Mucosa of descending colon (tissue), 3 donors: ENCODE data around the gene CPA3. TPM values are rescaled to one million over a fixed set of nuclear protein-coding genes. Genes with fewer than 3 reads are reported as not detected.

Experiments used
- ATAC-seq: fragments of 200-7000 bp; cut with Tn5 transposase; one replicate; pipeline ENCODE4 v1.9.1; 2020; ENCODE audit warnings: mild to moderate bottlenecking, moderate library complexity
- DNase-seq, 3 donors: peaks; one replicate each; pipeline ENCODE4 v3.0.0-alpha.2; 2020
- H3K36me3 ChIP-seq: fragments of 200-600 bp; one replicate; pipeline ENCODE4 v1.8.0; 2021; ENCODE audit warnings: low read depth, mild to moderate bottlenecking
- H3K4me1 ChIP-seq: fragments of 200-600 bp; one replicate; pipeline ENCODE4 v1.8.0; 2021; ENCODE audit warnings: low read depth, mild to moderate bottlenecking
- H3K4me3 ChIP-seq: fragments of 200-600 bp; one replicate; pipeline ENCODE4 v1.8.0; 2021; ENCODE audit warnings: mild to moderate bottlenecking
- H3K9me3 ChIP-seq: fragments of 200-600 bp; one replicate; pipeline ENCODE4 v1.8.0; 2021; ENCODE audit warnings: mild to moderate bottlenecking
- CTCF ChIP-seq: fragments of 200-600 bp; IDR thresholded peaks from one replicate; pipeline ENCODE4 v1.8.0; 2022; ENCODE audit warnings: antibody characterized with exemption, mild to moderate bottlenecking
- intact Hi-C, 2 donors: fragments of 100-400 bp; cut with DNase I in 1 of 2; cut with micrococcal nuclease in 1 of 2; formaldehyde crosslinking; loops; one replicate each; pipeline versions ENCODE4 v1.11.0 to v1.11.1; 2022; cut with DNase I, micrococcal nuclease
- total RNA-seq, 3 donors: library from RNA; stranded (reverse); fragmentation: NEBNext Ultra II Directional in 2 of 3; extraction: Animal tissue kit (Norgen Biotek cat#: 25700) in 2 of 3; gene quantifications; one replicate each; pipeline versions ENCODE4 v1.2.1 to v1.2.4, GENCODE V29; 2021 to 2023
- donor health status: DM: no; HTN: no; CAD: no; lungs with moderate emphysema.
- donor health status: DM: no; HTN: no; CAD: no.
- donor health status: DM: no; HTN: yes; CAD: no.

CPA3 gene
- total RNA-seq, 3 donors from 2014 or later = 1.8 to 20.6 (median 13.8) TPM

GRCh38 chr3:148823026-148823425 is 42.1 kb upstream of the CPA3 start:
- H3K9me3 ChIP-seq = no peaks in the 10 kb centered on the region
- no peaks in the 10 kb centered on the region for H3K4me1 ChIP-seq
- no peak for DNase-seq
- no peak overlapping the region for H3K4me3 ChIP-seq
- no peaks in the 10 kb centered on the region for H3K36me3 ChIP-seq
- intact Hi-C loops = no loop called here
- ATAC-seq = no peak
- TF ChIP-seq CTCF = no peak

GRCh38 chr3:148825476-148825875 is 39.6 kb upstream of the CPA3 start:
- DNase-seq (no peak), ATAC-seq (no peak)
- Histone ChIP-seq H3K4me1 (no peaks in the 10 kb centered on the region), H3K36me3 (no peaks in the 10 kb centered on the region), H3K9me3 (no peaks in the 10 kb centered on the region), H3K4me3 (no peak overlapping the region)
- intact Hi-C loops = no loop called here
- no peak for TF ChIP-seq CTCF

- DNase-seq (no peak), ATAC-seq (no peak)
- no peak for TF ChIP-seq CTCF
- intact Hi-C loops = no loop called here
- Histone ChIP-seq H3K4me1 (no peaks in the 10 kb centered on the region), H3K9me3 (no peaks in the 10 kb centered on the region), H3K4me3 (no peak within 1 kb of the TSS), H3K36me3 (no peaks in the 10 kb centered on the region)
Observed at GRCh38 chr3:148827585-148827984, 37.5 kb upstream of the CPA3 start, which contains the start of gene CPB1. Gene CPB1, plus strand, starts transcription at chr3:148827811. Its CDS starts 13 bp downstream, at chr3:148827824.

- no peak for TF ChIP-seq CTCF
- Histone ChIP-seq H3K4me1 (no peaks in the 10 kb centered on the region), H3K36me3 (no peaks in the 10 kb centered on the region), H3K9me3 (no peaks in the 10 kb centered on the region), H3K4me3 (no peak overlapping the region)
- no peak for DNase-seq
- intact Hi-C loops = no loop called here
- no peak for ATAC-seq
Observed at GRCh38 chr3:148828136-148828690, 36.9 kb upstream of the CPA3 start.

- no peak for ATAC-seq
- Histone ChIP-seq H3K4me3 (no peak overlapping the region), H3K36me3 (no peaks in the 10 kb centered on the region), H3K9me3 (no peaks in the 10 kb centered on the region), H3K4me1 (no peaks in the 10 kb centered on the region)
- TF ChIP-seq CTCF = no peak
- no peak for DNase-seq
- intact Hi-C loops = no loop called here
Observed at GRCh38 chr3:148829926-148830325, 35.2 kb upstream of the CPA3 start.

- intact Hi-C loops = no loop called here
- TF ChIP-seq CTCF = no peak
- H3K36me3 ChIP-seq = no peaks in the 10 kb centered on the region
- no peaks in the 10 kb centered on the region for H3K9me3 ChIP-seq
- no peak overlapping the region for H3K4me3 ChIP-seq
- DNase-seq (no peak), ATAC-seq (no peak)
- no peaks in the 10 kb centered on the region for H3K4me1 ChIP-seq
Observed at GRCh38 chr3:148833223-148833622, 31.9 kb upstream of the CPA3 start.
